Measurements from ENCODE around the gene LIF. TPM values are rescaled to one million over a fixed set of nuclear protein-coding genes. Genes with fewer than 3 reads are reported as not detected.
A peak's percentile ranks its signal among the peaks of the same experiment; 100 is the strongest.

The LIF gene
- total RNA-seq, 3 donors from 2014 or later (not counting 1 experiment from before 2014, with no cell fraction given) = 2.0 to 2.7 (median 2.6) TPM

GRCh38 chr22:30262112-30262511 is 15.6 kb upstream of the LIF start:
- H3K9me3 ChIP-seq (ENCODE audit: control insufficient read depth, insufficient read depth, low read length) = no peaks in the 10 kb centered on the region
- no peaks in the 10 kb centered on the region for H3K27me3 Mint-ChIP-seq (ENCODE audit: low read depth in 2 of 2)
- peak overlapping the region; percentile 45 for H3K4me3 Mint-ChIP-seq
- H3K4me3 ChIP-seq (ENCODE audit: low read length) = no peak overlapping the region
- peak overlapping the region; percentile 46 to 84 for H3K27ac Mint-ChIP-seq
- DNase-seq (no peak), ATAC-seq (no peak)
- peaks cover 51% of the 10 kb centered on the region for H3K4me1 ChIP-seq (ENCODE audit: control insufficient read depth, insufficient read depth, low read length)
- peaks cover 12% of the 10 kb centered on the region for H3K36me3 ChIP-seq (ENCODE audit: control insufficient read depth, insufficient read depth, low read length)
- no peak for TF ChIP-seq CTCF (IDR thresholded peaks at IDR 0.05)
- intact Hi-C loops (cut with micrococcal nuclease) = no loop called here
- no peaks in the 10 kb centered on the region for H3K36me3 Mint-ChIP-seq
- no peaks in the 10 kb centered on the region for H3K9me3 Mint-ChIP-seq
- no peak overlapping the region for H3K27ac ChIP-seq (ENCODE audit: low read length)
- peaks cover 22 to 42% of the 10 kb centered on the region in 2 donors for H3K4me1 Mint-ChIP-seq
- H3K27me3 ChIP-seq (ENCODE audit: control insufficient read depth, insufficient read depth, low read length) = no peaks in the 10 kb centered on the region
- 81% methylated on average over 4 of the region's 4 CpGs for WGBS (ENCODE audit: insufficient coverage)

GRCh38 chr22:30261134-30261533 is 14.6 kb upstream of the LIF start:
- WGBS (ENCODE audit: insufficient coverage) = 87% methylated on average over 8 of the region's 8 CpGs

GRCh38 chr22:30260682-30261081 is 14.1 kb upstream of the LIF start:
- peaks cover 42% of the 10 kb centered on the region for H3K4me1 ChIP-seq (ENCODE audit: control insufficient read depth, insufficient read depth, low read length)
- H3K4me1 Mint-ChIP-seq = peaks cover 12 to 27% of the 10 kb centered on the region in 2 donors
- no peak for ATAC-seq
- WGBS (ENCODE audit: insufficient coverage) = 95% methylated on average over 8 of the region's 8 CpGs
- H3K9me3 Mint-ChIP-seq = no peaks in the 10 kb centered on the region
- peaks cover 0 to 3% of the 10 kb centered on the region in 2 donors for H3K27me3 Mint-ChIP-seq (ENCODE audit: low read depth in 2 of 2)
- TF ChIP-seq CTCF (IDR thresholded peaks at IDR 0.05) = no peak
- H3K4me3 ChIP-seq (ENCODE audit: low read length) = no peak overlapping the region
- no peaks in the 10 kb centered on the region for H3K9me3 ChIP-seq (ENCODE audit: control insufficient read depth, insufficient read depth, low read length)
- DNase-seq = no peak
- peaks cover 12% of the 10 kb centered on the region for H3K36me3 ChIP-seq (ENCODE audit: control insufficient read depth, insufficient read depth, low read length)
- no peak overlapping the region for H3K27ac ChIP-seq (ENCODE audit: low read length)
- H3K27ac Mint-ChIP-seq = no peak overlapping the region
- intact Hi-C loops (cut with micrococcal nuclease) = no loop called here
- H3K36me3 Mint-ChIP-seq = no peaks in the 10 kb centered on the region
- no peaks in the 10 kb centered on the region for H3K27me3 ChIP-seq (ENCODE audit: control insufficient read depth, insufficient read depth, low read length)
- H3K4me3 Mint-ChIP-seq = no peak overlapping the region

More at GRCh38 chr22:30261134-30261533, 14.6 kb upstream of the LIF start:
- ATAC-seq (no peak), DNase-seq (no peak)
- Mint-ChIP-seq H3K9me3 (no peaks in the 10 kb centered on the region), H3K27me3 (ENCODE audit: low read depth in 2 of 2) (peaks cover 0 to 3% of the 10 kb centered on the region in 2 donors), H3K4me1 (peaks cover 16 to 32% of the 10 kb centered on the region in 2 donors), H3K27ac (no peak overlapping the region), H3K36me3 (no peaks in the 10 kb centered on the region), H3K4me3 (no peak overlapping the region)
- H3K4me3 ChIP-seq (ENCODE audit: low read length) = no peak overlapping the region
- no peak overlapping the region for H3K27ac ChIP-seq (ENCODE audit: low read length)
- intact Hi-C loops (cut with micrococcal nuclease) = no loop called here
- no peak for TF ChIP-seq CTCF (IDR thresholded peaks at IDR 0.05)
- peaks cover 44% of the 10 kb centered on the region for H3K4me1 ChIP-seq (ENCODE audit: control insufficient read depth, insufficient read depth, low read length)
- H3K36me3 ChIP-seq (ENCODE audit: control insufficient read depth, insufficient read depth, low read length) = peaks cover 12% of the 10 kb centered on the region
- no peaks in the 10 kb centered on the region for H3K9me3 ChIP-seq (ENCODE audit: control insufficient read depth, insufficient read depth, low read length)
- no peaks in the 10 kb centered on the region for H3K27me3 ChIP-seq (ENCODE audit: control insufficient read depth, insufficient read depth, low read length)

- no peak for ATAC-seq
These were observed 13.7 kb upstream of the LIF start for GRCh38 chr22:30260276-30260675.

More at GRCh38 chr22:30260276-30260675, 13.7 kb upstream of the LIF start:
- Histone ChIP-seq H3K27ac (ENCODE audit: low read length) (no peak overlapping the region), H3K4me1 (ENCODE audit: control insufficient read depth, insufficient read depth, low read length) (peaks cover 38% of the 10 kb centered on the region), H3K9me3 (ENCODE audit: control insufficient read depth, insufficient read depth, low read length) (no peaks in the 10 kb centered on the region), H3K27me3 (ENCODE audit: control insufficient read depth, insufficient read depth, low read length) (no peaks in the 10 kb centered on the region), H3K4me3 (ENCODE audit: low read length) (no peak overlapping the region), H3K36me3 (ENCODE audit: control insufficient read depth, insufficient read depth, low read length) (peaks cover 12% of the 10 kb centered on the region)
- peaks cover 9 to 24% of the 10 kb centered on the region in 2 donors for H3K4me1 Mint-ChIP-seq
- peaks cover 0 to 3% of the 10 kb centered on the region in 2 donors for H3K27me3 Mint-ChIP-seq (ENCODE audit: low read depth in 2 of 2)
- H3K36me3 Mint-ChIP-seq = no peaks in the 10 kb centered on the region
- intact Hi-C loops (cut with micrococcal nuclease) = no loop called here
- no peak overlapping the region for H3K27ac Mint-ChIP-seq
- no peak for TF ChIP-seq CTCF (IDR thresholded peaks at IDR 0.05)
- H3K4me3 Mint-ChIP-seq = no peak overlapping the region
- no peak for DNase-seq
- WGBS (ENCODE audit: insufficient coverage) = 87% methylated on average over 11 of the region's 11 CpGs
- H3K9me3 Mint-ChIP-seq = no peaks in the 10 kb centered on the region
